DLD1 (cell line): ENCODE data around the gene NXF3.
"Not testable (repeated sequence)": the region's sequence is repeated elsewhere in the genome, so short reads cannot be mapped to it uniquely, and the experiment has no call there.

Source experiments
- in situ Hi-C: cut with HindIII; loops from 2 replicates; pipeline ENCODE4 v1.10.0; 2017; ENCODE audit warnings: low sequenced_read_pairs

Gene NXF3

DNA sequence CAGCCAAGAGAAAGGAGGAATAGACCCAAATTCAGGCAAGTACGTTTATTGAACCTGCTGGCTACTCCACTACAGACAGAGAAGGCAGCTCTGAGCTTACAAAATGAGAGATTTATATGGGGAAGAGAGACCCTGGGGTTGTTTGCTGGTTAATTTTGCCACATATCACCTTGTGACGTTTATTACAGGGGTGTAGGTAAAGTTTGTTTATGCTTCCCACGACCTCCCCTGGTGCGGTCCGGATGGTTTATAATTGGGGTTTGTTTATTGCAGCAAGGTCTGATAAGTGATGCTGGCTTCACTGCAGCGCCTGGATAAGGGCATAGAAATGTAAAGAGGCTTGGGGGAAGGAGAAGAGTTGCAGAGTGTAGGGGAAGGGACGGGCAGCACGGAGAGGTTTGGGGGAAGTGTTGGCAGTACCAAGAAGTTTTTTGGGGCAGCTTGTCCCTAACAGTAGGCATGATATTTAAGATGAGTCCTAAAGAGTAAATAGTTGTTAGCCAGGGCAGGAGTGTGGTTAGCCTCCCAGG is 41.6 kb downstream of the NXF3 start:
- in situ Hi-C loops, result no loop called here

DNA sequence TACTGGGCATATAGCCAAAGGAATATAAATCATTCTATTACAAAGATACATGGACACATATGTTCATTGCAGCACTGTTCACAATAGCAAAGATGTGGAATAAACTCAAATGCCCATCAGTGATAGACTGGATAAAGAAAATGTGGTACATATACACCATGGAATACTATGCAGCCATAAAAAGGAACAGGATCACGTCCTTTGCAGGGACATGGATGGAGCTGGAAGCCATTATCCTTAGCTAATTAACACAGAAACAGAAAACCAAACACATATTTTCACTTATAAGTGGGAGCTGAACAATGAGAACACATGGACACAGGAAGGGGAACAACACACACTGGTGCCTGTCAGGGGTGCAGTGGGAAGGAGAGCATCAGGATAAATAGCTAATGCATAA is 59.6 kb downstream of the NXF3 start:
- in situ Hi-C loops, result not testable (repeated sequence)
